GM12892 (cell line): ENCODE results near the gene VPS4A.
A peak's percentile ranks its signal among the peaks of the same experiment; 100 is the strongest.

ENCODE experiments used
- DNase-seq: peaks from one replicate; pipeline ENCODE4 v3.0.0; 2011; ENCODE audit not compliant: insufficient read length
- FAIRE-seq: peaks from 2 replicates; lab custom pipeline; 2011; peaks lifted over from hg19 to GRCh38; lab: Jason Lieb, UNC
- POLR2A ChIP-seq: IDR thresholded peaks from 2 replicates; pipeline ENCODE4 v1.6.1; 2011; ENCODE audit warnings: low read depth, low read length, control low read depth
- POLR2AphosphoS5 ChIP-seq: IDR thresholded peaks from 2 replicates; pipeline ENCODE4 v1.6.1; 2011; ENCODE audit warnings: low read depth, low read length, control low read depth
- TAF1 ChIP-seq: IDR thresholded peaks from 2 replicates; pipeline ENCODE4 v1.6.1; 2011; ENCODE audit warnings: low read depth, mild to moderate bottlenecking, control low read depth, low read length, borderline replicate concordance

Gene VPS4A

DNA sequence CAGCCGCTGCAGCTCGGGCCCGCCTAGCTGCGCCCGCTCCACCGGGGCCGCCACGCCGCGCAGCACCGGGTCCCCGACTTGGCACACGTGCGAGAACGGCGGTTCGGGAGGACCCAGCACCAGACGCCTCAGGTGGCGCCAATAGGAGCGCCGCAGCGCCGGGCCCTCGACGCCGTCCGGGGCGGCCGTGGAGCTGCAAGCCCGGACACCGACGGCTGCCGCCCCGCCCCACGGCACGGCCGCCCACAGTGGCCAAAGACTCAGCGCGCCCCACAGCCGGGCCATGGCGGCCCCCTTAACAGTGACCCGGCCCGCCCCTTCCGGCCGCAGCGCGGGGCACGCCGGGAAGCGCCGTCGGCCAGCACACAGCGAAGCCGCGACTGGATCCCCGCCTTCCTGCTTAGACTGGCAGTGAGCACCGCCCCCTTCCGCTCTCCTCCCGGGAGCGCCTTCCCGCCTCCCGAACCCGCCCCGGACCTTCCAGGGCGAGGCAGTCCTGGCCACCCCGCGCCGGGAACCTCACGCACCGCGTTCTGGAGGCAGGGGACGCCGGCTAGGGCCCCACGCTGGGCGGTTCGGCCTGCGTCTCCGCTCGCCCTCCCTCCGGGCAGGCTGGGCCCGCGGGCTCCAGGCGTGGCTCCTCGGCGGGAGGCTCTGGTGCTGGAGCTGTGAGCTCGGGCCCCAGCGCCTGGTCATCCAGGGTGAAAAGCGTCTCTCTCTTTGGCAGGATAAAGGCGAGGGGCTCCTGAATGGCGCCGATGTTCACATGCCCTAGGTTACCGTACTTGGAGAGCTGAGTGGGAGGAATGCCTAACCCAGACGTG, 19.3 kb downstream of the VPS4A start, which contains the start of gene PDF:
TSS of gene PDF (minus strand) at position 303 of the 824 bp plus-strand sequence. CDS start at position 285, 18 bp downstream.
- DNase-seq (peak; percentile 90), FAIRE-seq (peak; percentile 90)
- no peak for TF ChIP-seq TAF1
- peak; percentile 83; the same call in 1 of the 2 replicates for TF ChIP-seq POLR2AphosphoS5
- TF ChIP-seq POLR2A, result peak; percentile 88

DNA sequence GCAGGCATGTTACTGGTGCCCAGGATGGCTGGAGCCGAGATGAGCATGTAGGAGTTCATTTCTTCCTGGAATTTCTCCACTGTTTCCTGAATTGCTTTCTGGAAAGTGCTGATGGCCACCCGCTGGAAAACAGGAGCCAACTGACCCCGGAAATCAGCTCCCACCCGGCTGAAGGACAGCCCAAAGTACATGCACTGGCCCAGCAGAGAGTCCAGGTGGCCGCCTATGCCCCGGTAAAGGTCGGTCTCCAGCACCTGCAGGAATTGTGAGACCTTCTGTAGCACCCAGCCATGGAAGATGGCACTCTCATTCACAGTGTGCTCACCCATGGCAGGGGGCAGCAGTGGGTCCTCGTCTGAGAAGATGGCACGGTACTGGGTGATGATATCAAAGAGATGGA, 23.5 kb downstream of the VPS4A start:
- no peak for FAIRE-seq
- DNase-seq, result no peak
- TF ChIP-seq POLR2A (no peak), POLR2AphosphoS5 (no peak), TAF1 (no peak)

- DNase-seq, result no peak
- TF ChIP-seq TAF1 (no peak), POLR2AphosphoS5 (no peak), POLR2A (no peak)
- FAIRE-seq, result no peak
Observed at GRCh38 chr16:69338557-69339288, 27.6 kb downstream of the VPS4A start.

DNA sequence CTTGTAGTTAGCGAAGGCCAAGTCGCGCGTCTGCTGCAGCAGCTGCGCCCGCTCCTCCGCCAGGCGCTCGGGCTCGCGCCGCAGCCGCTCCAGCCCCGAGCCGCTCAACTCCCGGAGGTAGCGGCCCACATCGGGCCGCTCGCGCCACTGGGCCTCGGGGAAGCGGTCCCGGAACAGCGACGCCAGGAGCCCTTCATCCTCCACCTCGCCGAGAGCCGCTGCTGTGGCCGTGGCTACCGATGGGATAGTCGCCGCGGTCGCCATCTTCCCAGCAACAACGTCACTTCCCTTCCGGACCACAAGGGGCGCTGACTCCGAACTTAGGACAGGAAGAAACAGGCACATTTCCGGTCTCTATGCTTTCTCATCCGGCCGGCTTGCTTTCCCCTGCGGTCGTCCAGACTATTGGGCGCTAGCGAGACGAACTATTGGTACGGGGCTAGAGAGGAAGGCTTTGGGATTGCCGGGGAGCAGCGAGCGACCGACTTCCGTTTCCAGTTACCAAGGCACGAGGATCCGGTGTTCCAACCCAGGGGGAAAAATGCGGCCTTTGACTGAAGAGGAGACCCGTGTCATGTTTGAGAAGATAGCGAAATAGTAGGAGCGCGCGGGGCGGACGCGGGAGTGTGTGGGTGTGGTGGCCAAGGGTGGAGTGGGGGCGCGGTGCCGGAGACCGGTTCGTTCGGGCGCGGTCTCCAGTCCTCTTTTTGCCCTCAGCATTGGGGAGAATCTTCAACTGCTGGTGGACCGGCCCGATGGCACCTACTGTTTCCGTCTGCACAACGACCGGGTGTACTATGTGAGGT, 28.3 kb downstream of the VPS4A start, which contains the start of the genes COG8 and NIP7:
TSS of gene COG8 (minus strand) at position 276 of the 806 bp plus-strand sequence. CDS start at position 264, 12 bp downstream.
TSS of gene NIP7 (plus strand) at position 484 of the 806 bp plus-strand sequence. CDS start at position 542, 58 bp downstream.
- peak; percentile 87 for DNase-seq
- FAIRE-seq, result peak; percentile 89
- TF ChIP-seq POLR2AphosphoS5, result peak; percentile 82
- peak; percentile 90 for TF ChIP-seq TAF1
- peak; percentile 93 for TF ChIP-seq POLR2A

DNA sequence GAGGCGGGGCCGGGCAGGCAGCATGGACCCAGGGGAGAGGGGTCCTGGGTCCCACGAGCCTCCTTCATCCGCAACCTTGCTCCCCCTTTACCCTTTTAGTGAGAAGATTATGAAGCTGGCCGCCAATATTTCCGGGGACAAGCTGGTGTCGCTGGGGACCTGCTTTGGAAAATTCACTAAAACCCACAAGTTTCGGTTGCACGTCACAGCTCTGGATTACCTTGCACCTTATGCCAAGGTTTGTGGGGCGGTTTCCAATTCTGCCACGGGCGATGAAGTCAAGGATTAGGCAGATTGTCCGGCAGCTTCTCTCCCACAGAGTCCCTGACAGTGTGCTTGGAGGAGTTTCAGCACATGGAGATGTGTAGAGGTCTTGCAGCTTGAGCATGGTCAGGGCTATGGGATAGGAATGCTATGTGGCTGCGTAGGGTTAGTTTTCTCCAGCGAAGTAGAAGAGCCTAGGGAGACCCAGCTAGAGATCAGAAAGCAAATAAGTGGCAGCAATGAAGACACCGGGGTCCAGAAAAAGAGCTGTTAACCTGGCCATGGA, 29.0 kb downstream of the VPS4A start:
- no peak for DNase-seq
- TF ChIP-seq POLR2AphosphoS5, result no peak
- TF ChIP-seq POLR2A, result no peak
- no peak for TF ChIP-seq TAF1
- FAIRE-seq, result peak; percentile 63

GRCh38 chr16:69344171-69344570, 33.0 kb downstream of the VPS4A start:
- FAIRE-seq (no peak), DNase-seq (no peak)
- TF ChIP-seq POLR2AphosphoS5 (no peak), TAF1 (no peak), POLR2A (no peak)

DNA sequence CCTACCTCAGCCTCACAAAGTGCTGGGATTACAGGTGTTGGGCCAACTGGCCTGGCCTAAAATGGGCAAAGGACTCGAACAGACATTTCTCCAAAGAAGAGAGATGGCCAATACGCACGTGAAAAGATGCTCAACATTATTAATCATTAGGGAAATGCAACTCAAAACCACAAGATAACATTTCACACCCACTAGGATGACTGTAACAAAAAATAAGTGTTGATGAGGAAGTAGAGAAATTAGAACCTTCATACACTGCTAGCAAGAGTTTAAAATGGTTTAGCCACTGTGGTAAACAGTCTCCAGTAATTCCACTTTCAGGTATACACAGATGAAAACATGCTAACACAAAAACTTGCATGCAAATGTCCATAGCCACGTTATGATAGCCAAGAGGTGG, 34.8 kb downstream of the VPS4A start:
- no peak for TF ChIP-seq POLR2AphosphoS5
- TF ChIP-seq TAF1, result no peak
- TF ChIP-seq POLR2A, result no peak
- DNase-seq (no peak), FAIRE-seq (no peak)

- DNase-seq (no peak), FAIRE-seq (no peak)
- TF ChIP-seq POLR2A, result no peak
- no peak for TF ChIP-seq TAF1
- TF ChIP-seq POLR2AphosphoS5, result no peak
Observed at GRCh38 chr16:69346683-69347082, 35.5 kb downstream of the VPS4A start.

DNA sequence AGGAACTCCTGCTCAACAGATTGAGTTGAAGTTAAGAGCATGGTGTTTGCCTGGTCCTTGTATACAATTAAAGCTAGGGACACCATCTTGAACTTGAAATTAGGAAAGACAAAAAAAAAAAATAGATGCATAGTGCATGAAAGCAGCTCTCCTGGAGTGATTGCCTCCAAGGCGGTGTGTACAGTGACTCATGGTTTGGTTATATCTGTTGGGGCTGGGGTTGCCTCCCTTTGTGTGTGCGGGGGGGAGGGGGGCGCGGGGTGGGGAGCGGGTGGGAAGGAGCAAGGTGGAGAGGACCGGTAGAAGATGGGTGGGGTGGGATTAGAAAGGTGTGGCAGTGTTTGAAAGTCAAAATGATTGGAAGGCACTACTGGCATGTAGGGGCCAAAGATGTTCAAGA, 37.1 kb downstream of the VPS4A start:
- no peak for FAIRE-seq

DNA sequence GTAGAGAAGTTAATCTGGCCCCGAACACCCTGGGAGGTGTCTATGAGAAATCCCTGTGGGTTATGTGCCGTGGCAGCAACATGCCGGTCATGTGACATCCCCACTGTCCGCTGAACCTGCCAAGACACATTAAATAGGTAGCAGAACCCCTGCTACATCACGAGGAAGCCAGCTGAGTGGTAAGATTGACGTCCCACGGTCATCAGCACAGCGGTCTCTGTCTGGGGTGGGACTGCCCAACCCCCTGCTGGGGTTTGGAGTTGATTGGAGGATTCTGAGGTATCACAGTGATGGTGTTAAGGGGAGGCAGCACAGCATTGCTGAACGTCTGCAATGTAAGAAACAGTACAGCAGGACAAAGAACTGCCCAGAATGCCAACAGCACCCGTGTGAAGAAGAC, 38.4 kb downstream of the VPS4A start:
- TF ChIP-seq POLR2AphosphoS5, result no peak
- no peak for TF ChIP-seq POLR2A
- TF ChIP-seq TAF1, result no peak
- no peak for DNase-seq
- FAIRE-seq, result no peak

More for the DNA sequence above, 37.1 kb downstream of the VPS4A start:
- no peak for DNase-seq
- TF ChIP-seq POLR2AphosphoS5, result no peak
- no peak for TF ChIP-seq POLR2A
- no peak for TF ChIP-seq TAF1

GRCh38 chr16:69350536-69351133, 39.5 kb downstream of the VPS4A start:
- TF ChIP-seq POLR2AphosphoS5 (no peak), POLR2A (no peak), TAF1 (no peak)
- no peak for FAIRE-seq
- no peak for DNase-seq
